ENCODE measurements around the gene ABCG1.

ABCG1 gene

GRCh38 chr21:42232176-42232825, 13.4 kb downstream of the ABCG1 start:
- no peak for DNase-seq (ENCODE audit: low spot score)

DNA sequence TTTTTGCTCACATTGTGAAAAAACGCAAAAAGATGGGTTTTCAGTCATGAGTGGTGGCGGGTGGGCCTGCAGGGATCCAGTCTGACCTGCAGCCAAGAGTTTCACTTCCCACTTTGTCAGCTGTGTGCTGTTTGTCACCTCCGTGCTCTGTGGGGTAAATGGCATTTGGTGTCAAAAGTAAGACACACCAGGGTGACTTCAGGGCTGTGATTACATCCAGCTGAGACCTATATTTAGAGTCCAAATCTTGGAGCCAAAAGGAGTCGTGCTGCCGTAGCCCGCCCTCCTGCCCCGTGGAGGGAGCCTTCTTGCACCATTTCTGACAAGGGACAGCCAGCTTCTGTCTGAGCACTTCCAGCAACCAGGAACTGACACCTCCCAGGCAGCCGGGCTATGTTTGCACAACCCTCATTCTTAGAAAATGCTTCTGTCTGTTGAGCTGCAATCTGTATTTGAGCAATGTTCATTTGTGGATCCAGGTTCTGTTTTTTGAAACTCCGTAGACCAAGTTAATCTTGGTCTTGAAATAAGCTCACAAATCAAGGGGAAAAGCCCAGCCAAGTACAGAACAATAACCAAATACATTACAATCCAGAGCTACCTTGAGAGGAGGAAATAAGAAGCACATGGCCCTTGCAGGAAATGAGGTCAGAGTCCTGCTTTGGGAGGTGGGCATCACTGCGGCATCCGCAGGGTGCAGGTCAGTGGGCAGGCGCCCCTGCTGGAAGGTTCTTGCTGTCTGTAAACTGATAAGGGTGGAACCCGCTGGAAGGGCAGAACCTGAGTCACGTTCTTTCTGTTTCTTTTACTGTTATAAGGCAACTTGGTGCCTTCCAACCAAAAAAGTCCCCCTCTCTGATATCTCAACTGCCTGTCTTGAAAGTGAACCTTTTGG, 14.4 kb downstream of the ABCG1 start:
- peak; percentile 28 for DNase-seq (ENCODE audit: low spot score)

GRCh38 chr21:42234041-42234440, 15.1 kb downstream of the ABCG1 start:
- no peak for DNase-seq (ENCODE audit: low spot score)

DNA sequence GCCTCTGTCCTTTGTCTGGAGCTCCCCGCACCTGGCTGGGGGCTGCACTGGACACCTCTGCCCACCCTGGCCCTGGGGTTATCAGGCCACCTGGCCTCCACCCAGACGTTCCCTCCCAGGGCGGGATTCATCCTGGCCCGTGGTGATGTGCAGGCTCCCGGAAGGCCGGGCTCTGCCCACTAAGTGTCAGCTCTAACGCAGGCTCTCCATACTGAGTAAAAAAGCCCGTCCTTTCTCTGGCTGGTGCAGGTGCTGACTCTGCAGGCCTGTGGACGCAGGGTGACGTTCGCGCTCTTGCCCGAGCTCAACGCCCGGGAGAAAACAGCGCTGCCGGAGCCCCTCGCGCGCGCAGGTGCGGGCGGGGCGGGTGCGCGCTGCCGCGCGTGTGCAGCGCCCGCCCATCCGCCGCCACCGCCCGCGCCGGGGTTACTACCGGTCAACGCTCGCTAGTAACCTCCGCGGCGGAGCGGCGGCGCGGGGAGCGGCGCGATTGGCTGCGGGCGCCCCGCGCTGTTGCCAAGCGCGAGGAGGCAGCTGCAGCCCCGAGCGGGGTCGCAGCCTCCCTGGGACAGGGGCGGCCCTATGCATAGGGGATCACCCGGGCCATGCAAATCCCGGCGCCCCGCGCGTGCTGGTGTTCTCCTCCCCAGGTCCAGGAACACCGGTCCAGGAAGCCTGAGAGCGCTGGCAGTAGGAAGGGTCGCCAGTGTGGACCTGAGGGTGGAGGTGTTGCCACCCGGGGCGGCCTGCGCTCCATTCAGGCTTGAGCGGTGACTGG, 15.7 kb downstream of the ABCG1 start:
- DNase-seq (ENCODE audit: low spot score): peak; percentile 38

- no peak for DNase-seq (ENCODE audit: low spot score)
Measured at GRCh38 chr21:42235593-42235992, 16.7 kb downstream of the ABCG1 start.

DNA sequence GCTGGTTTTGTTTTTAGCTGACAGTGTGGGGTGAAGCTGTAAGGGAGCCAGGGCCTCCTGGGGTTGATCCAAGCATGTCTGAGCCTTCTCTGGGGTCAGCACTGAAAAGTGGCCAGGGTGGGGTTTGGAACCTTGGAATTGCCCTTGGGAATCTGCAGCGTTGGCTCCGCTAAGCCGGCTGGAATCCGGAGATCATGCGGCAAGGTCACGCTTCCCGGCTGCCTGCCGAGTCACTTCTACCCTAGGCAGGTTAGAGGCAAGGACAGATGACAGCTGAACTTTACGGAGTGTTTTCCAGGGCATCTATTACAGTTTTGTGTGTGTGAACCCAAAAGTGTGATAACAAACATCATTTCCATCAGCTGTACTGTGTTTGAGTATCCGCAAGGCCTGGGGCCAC, 17.1 kb downstream of the ABCG1 start:
- DNase-seq (ENCODE audit: low spot score): no peak

GRCh38 chr21:42236693-42237092, 17.8 kb downstream of the ABCG1 start:
- no peak for DNase-seq (ENCODE audit: low spot score)

GRCh38 chr21:42237161-42237560, 18.2 kb downstream of the ABCG1 start:
- DNase-seq (ENCODE audit: low spot score): no peak

GRCh38 chr21:42237577-42237976, 18.6 kb downstream of the ABCG1 start:
- no peak for DNase-seq (ENCODE audit: low spot score)

GRCh38 chr21:42238185-42238934, 19.4 kb downstream of the ABCG1 start:
- DNase-seq (ENCODE audit: low spot score): no peak

DNA sequence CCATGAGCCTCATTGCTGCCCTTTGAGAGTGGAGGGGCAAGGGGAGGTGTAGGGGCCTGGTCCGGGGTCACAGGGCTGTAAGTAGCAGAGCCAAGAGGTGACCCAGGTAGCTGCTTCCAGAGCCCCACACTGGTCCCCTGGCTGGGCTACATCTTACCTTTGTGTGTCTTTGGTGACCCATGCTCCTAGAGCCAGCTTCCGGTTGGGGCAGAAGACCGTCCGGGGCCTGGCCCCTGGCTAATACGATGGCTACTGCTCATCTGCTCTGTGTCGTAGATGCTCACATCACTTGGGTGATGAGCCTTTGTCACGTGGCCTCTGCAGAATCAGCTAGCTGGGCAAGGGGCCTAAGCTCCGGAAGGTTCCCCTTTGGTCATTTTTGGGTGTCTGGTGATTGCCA, 20.6 kb downstream of the ABCG1 start:
- no peak for DNase-seq (ENCODE audit: low spot score)

DNA sequence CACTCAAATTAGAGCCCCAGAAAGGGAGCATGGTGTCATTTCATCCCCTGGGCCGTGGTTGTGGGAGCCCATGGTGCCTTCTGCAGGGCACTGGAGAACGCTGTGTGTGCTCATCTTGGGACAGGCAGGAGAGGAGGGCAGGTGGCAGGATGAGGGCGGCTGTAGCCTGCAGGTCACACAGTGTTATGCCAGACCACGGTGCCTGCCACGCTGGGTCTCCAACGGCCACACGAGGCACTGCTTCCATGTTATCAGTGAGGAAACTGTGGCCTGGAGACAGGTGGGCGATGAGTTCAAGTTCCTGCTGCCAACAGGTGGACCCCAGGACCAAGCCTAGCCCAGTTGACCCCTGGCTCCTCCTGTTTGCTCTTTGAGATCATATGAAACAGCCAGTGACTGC, 21.0 kb downstream of the ABCG1 start:
- no peak for DNase-seq (ENCODE audit: low spot score)

DNA sequence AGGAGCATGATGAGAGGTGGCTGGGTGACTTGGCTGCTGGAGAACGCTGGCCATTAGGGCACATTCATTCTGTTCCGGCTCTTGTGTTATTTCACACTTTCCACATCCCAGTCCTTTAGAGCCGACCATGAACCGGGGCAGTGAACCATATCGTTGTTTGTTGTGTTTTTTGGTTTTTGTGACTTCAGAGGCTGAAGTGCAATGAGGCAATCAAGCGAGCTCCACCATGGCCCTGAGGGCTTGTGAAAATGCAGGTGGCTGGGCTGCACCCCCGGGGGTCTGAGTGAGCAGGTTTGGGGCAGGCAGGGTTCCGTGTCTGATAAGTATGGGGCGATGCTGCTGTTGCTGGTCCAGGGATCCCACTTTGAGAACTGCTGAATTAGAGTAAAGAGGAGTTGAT, 23.7 kb downstream of the ABCG1 start:
- no peak for DNase-seq (ENCODE audit: low spot score)

- no peak for DNase-seq (ENCODE audit: low spot score)
Measured at GRCh38 chr21:42243026-42243425, 24.1 kb downstream of the ABCG1 start.

GRCh38 chr21:42245331-42246193, 26.6 kb downstream of the ABCG1 start:
- DNase-seq (ENCODE audit: low spot score): no peak

GRCh38 chr21:42247716-42248115, 28.8 kb downstream of the ABCG1 start:
- DNase-seq (ENCODE audit: low spot score): no peak

DNA sequence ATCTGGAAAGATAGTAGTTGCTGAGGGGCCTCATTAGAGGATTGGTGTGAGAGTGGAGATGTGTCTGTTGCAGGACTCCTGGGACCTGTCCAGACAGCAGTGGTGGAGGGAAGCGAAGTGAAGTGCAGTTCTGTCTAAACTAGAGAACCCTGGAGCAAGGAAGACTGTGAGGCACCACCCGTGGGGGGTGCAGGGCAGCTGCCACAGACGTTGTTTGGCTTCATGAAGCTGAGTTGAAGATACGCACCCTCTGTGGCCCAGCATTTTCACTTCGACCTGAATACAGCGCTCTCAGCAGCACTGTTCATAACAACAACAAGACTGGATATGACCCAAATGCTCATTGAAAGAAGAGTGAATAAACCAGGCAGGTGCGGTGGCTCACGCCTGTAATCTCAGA, 29.3 kb downstream of the ABCG1 start:
- no peak for DNase-seq (ENCODE audit: low spot score)

DNA sequence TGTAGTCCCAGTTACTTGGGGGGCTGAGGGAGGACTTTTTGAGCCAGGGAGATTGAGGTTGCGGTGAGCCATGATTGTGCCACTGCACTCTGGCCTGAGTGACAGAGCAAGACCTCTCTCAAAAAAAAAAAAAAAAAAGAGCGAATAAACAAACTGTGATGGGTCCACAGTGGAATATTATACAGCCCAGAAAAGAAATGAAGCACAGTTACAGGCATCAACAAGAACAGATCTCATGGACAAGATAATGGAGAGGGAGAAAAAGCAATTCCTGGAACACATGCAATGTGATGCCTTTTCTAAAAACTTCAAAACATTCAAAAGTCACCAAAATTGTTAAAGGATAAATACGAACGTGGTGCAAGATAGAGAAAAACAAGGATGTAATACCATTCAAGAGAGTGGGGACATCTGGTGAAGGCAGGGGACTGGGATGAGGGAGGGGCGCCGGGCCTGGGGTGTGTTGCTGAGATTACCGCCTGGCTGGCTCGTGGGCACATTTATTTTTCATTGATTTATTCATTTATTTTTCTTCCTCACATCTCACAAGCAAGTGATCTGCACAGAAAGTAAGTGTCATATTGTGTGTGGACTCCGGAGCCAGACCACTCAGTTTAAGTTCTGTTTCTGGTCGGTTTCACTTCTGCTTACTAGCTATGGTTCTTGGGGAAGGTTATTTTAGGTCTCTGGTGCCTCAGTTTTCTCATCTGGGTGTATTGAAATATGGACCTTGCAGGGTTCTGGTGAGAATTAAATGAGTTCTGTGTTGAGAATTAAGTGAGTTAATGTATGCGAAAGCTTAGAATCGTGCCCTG, 30.1 kb downstream of the ABCG1 start:
- DNase-seq (ENCODE audit: low spot score): no peak

DNA sequence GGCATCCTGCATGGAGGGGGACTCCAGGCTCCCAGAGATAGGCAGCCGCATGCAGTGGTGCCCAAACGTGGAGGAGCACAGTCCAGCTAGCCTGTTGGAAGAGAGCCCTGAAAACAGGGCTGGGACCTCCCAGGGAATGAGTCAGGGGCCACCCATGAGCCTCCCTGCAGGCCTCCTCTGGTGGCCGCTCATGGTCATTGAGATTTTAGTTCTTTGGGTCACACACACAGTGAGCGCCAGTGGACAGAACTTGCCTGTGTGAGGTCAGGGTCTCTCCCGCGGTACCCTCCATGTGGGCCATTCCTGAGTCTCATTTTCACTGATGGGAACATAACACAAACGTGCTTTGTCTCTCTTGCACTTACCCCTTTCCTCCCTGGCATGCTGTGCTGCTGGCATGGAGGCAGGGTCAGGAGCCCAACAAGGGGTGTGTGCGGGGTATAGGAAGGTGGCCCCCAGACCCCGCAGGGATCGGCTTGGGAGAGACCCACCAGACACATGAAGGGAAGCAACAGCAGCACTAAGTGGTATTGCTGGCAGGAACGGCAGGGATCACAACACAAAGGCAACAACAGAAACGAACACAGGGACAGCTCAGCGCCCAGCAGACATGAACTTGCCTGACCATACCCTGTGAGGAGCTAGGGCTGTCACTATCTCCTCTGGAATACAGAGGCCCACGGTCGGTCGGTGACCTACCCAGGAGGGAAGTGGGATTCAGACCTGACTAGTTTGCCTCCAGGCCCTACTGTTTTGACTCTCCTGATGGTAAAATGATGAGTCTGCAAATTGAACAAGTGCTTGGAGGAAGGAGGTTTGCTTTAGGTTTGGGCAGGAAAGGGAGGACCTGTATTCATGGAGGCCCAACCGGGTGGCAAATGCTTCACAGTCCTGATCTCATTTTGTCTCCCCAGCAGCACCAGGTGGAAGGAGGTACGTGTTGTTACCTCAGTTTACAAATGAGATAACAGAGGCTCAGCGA, 31.8 kb downstream of the ABCG1 start:
- DNase-seq (ENCODE audit: low spot score): no peak
